Stimulated activated CD4-positive, alpha-beta T cell treated with anti-CD3 and anti-CD28 coated beads, TNF-alpha, amount 100 ng/mL, for 24 hours (primary cell): ENCODE data around the gene STBD1.
"Not testable (repeated sequence)": the region's sequence is repeated elsewhere in the genome, so short reads cannot be mapped to it uniquely, and the experiment has no call there.

Experiments
- DNase-seq, 3 experiments: peaks; one replicate each; pipeline ENCODE4 v3.0.0-alpha.2; 2020; ENCODE audit warnings: low read depth in 3 of 3

STBD1 gene

GRCh38 chr4:76322236-76322635 lies 15.7 kb downstream of the STBD1 start:
- no peak for DNase-seq

GRCh38 chr4:76325072-76325471 lies 18.5 kb downstream of the STBD1 start:
- DNase-seq: no peak

GRCh38 chr4:76326515-76326914 lies 20.0 kb downstream of the STBD1 start:
- DNase-seq: no peak

GRCh38 chr4:76334885-76335284 lies 28.4 kb downstream of the STBD1 start:
- DNase-seq: no peak

GRCh38 chr4:76339364-76339763 lies 32.8 kb downstream of the STBD1 start:
- no peak for DNase-seq

- no peak for DNase-seq
These were observed 34.5 kb downstream of the STBD1 start for GRCh38 chr4:76341063-76341462.

- DNase-seq: no peak
These were observed 35.7 kb downstream of the STBD1 start for GRCh38 chr4:76342191-76342590.

- DNase-seq: no peak
These were observed 36.3 kb downstream of the STBD1 start for GRCh38 chr4:76342803-76343202.

GRCh38 chr4:76354517-76355473 lies 48.3 kb downstream of the STBD1 start:
- no peak for DNase-seq

- no peak for DNase-seq
These were observed 51.4 kb downstream of the STBD1 start for GRCh38 chr4:76357981-76358380.

- DNase-seq: not testable (repeated sequence)
These were observed 53.4 kb downstream of the STBD1 start for GRCh38 chr4:76359881-76360466.
